Subcutaneous adipose tissue (tissue), 4 donors: ENCODE data around the gene NPBWR2. TPM values are rescaled to one million over a fixed set of nuclear protein-coding genes. Genes with fewer than 3 reads are reported as not detected.

ENCODE experiments used
- CTCF ChIP-seq: fragments of 450-650 bp; IDR thresholded peaks from one replicate; pipeline ENCODE4 v1.5.1; 2016; ENCODE audit warnings: low read depth, mild to moderate bottlenecking, control low read depth, antibody characterized with exemption, moderate library complexity
- total RNA-seq, 4 donors: library from RNA; depleted of rRNA; stranded (reverse); fragments of >200 nt; gene quantifications; one replicate each; pipeline ENCODE4 v1.1.0, GENCODE V29; 2016

Gene NPBWR2
- total RNA-seq, 4 donors from 2014 or later: not detected

DNA sequence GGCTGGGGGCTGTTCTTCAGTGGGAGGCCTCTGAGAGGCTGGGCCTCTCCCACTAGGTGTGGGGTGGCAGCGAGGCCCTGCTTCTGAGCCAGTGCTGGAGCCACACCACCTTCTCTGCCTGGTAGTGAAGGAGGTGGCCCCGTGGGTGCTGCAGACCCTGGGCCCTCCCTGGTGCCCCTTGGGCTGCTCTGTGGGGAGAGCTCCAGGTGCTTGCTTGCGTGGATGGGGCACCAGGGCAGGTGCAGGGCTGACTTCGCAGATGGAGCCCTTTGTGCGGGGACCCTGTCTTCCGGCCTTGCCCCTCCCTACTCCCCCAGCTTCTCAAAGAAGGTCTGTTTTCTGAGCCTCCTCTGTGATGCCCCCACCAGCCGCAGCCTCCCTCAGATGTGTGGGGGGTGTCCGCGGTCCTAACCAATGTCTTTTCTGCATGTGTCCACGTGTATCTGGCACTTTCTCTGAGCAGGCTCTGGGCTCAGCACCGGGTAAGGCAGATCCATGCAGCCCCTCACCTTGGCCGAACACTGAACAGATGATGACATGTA is 39.6 kb upstream of the NPBWR2 start:
- no peak for TF ChIP-seq CTCF

- no peak for TF ChIP-seq CTCF
Observed at GRCh38 chr20:64146301-64146935, 39.1 kb upstream of the NPBWR2 start.

DNA sequence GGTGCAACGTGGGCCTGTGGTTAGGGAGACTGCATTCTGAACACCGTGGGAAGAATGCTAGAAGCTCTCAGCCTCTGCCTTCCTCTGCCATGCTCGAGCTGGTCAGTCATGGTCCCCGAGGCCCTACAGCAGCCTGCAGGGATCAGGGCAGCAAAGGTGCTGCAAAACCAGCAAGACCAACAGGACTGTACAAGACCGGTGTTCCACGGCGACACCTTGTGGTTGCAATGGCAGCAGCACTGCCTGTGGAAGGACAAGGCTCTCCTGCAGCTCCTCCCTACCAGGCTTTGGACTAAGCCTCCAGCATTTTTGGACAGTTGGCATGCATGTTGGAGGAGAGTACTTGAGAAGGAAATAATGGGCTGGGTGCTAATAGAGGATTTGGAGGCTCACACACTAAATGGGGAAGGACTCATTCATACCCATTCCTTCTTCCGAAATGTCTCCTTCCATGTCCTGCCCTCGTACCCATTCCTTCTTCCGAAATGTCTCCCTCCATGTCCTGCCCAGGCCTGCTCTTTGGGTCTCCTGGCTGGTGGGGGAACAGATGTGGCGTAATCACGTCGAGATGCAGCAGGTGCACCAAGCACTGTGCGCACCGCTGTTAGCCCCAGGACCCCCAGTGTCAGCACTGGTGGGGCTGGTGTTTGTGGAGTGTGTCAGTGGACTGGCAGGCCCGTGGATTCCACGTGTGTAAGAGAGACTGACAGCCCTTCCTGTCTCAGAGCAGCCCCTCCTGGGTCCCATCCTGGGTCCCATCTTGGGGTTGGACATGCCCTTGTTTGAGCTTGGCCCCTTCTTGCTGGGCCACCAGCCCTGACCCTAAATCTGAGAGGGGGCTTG is 38.3 kb upstream of the NPBWR2 start:
- no peak for TF ChIP-seq CTCF

GRCh38 chr20:64144144-64144912 is 37.0 kb upstream of the NPBWR2 start:
- TF ChIP-seq CTCF: no peak

DNA sequence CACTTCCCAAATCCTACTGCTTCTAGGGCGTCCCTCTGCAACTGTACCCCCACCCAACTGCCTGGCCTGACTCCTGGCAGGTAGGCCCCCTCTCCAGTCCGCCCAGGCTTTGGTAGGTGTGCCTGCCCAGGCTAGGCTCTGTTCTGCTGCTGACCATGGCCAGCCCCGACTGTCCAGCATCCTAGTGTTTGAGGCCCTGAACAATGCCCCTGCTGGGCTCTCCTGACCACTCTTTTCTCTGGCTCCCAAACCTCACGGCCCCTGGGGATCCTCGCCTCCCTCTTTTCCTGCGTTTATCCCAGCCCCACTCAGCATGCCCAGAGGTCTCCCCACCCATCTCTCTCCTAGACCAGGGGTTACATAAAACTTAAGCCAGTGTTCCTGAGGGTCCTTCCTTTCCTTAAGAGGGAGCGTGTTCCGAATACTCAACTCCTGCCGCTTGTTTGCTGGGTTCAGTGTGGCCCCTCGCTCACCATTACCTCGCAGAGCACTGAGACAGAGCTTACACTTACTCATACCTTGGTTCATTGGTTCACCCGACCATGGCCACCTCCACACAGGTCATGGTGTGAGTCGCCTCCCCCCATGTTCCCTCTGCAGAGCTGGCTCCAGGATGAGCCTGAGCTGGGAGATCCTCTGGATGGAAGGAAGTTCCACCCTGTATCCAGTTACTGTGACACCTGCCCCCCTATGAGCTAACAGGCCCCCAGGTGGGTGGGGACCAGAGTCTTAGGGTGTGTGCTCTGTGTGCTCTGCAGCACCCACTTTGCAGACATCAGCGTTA is 35.8 kb upstream of the NPBWR2 start:
- no peak for TF ChIP-seq CTCF

DNA sequence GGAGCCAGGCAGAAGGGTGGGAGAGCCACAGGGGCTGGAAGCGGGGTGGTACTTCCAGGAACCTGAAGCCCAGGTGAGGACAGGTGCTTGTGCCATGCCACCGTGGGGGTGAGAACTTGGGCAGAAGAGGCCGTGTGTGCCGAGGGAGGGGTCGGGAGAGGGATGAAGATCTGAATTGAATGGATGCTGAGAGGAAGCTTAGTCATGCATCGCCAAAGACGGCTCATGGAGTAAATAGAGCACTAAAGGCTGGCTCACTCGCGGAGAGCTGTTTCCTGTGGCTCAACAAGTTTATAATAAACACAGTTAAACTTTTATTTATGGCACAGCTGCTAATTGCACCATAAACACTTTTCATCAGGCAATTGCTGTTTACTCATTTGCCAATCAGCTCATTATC is 35.2 kb upstream of the NPBWR2 start:
- no peak for TF ChIP-seq CTCF
